Fibroblast of skin of back (primary cell): Measurements from ENCODE around the gene TRPC1.

Source experiments
- DNase-seq: peaks from one replicate; pipeline ENCODE4 v3.0.0-alpha.2; 2013

TRPC1 gene

DNA sequence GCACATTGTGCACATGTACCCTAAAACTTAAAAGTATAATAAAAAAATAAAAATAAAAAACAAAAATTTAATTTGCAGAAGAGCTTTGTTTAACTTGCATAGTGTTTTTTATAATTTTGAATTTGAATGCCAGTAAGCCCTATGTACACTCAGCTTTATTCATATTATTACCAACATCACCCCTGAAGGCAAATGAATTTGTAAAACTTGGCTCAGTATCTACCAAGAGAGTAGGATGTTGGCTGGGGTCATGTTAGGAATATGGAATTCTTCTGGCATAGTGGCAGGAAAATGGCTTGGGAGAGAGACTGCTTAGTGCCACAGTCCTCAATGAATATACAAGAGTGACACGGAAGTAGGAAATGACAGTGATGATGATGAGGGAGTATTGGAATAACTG, 30.7 kb downstream of the TRPC1 start:
- DNase-seq: no peak

DNA sequence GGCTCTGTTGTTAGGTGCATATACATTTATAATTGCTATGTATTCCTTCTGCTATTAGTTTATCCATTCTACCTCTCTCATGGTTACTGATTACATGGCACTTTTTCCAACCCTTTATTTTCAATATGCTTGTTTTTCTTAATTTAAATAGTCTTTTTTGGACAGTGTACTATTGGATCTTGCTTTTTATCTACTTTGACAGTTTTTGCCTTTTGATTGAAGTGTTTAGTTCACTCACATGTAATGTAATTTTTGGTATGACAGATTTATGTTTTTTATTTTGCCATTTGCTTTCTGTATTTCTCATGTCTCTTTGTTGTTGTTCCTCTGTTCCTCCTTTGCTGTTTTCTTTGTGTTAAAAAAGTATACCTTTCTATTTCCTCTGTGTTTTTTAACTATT, 44.5 kb downstream of the TRPC1 start:
- no peak for DNase-seq

DNA sequence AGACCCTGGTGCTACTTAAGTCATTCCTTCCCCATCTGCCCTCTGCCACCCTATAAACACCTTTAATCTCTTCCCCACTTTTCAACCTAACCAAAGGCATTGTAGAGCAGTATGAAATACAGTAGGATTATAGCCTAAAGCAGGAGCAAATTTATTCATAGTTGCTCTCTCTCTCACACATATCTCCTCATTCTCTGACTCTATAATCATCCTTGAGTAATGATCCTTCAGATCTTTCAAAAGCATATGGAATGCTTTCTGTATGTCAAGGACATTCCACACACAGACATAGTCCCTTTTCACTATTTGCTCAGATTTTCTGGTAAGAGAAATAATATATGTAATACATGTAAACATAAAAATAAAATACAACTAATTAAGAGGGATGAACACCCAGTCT, 54.1 kb downstream of the TRPC1 start:
- peak; percentile 48 for DNase-seq

DNA sequence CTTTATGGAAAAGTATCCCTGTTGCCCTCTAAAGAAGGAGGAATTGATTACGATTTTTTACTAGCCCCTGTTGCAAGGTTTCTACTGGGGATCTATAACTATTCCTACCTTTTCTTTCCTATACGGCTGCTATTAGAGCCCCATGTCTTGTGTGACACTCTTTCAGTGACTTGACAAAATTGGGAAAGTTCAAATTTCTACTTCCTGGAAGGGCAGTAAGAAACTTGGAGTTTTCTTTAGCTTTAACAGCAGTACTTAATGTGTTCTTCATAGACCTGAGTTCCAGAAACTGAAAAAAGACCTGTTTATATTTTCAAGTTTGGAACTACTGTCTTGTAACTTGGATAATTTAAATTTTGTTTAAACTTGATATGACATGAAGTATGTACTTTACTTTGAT, 54.7 kb downstream of the TRPC1 start:
- DNase-seq: no peak

DNA sequence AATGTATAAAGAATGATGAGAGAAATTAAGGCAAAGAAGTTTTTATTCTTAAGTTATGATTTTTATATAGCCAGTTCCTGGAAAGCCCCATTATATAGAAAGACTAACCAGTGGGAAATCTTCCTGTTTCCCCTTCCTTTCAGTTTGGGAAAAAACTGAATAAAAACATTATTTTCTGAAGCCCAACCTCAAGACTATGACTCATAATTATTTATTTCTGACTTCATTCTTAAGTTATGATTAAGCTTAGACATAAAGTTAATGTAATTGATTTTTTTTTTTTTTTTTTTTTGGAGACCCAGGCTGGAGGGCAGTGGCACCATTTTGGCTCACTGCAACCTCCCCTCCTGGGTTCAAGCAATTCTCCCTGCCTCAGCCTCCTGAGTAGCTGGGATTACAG, 55.8 kb downstream of the TRPC1 start:
- DNase-seq: peak; percentile 67

DNA sequence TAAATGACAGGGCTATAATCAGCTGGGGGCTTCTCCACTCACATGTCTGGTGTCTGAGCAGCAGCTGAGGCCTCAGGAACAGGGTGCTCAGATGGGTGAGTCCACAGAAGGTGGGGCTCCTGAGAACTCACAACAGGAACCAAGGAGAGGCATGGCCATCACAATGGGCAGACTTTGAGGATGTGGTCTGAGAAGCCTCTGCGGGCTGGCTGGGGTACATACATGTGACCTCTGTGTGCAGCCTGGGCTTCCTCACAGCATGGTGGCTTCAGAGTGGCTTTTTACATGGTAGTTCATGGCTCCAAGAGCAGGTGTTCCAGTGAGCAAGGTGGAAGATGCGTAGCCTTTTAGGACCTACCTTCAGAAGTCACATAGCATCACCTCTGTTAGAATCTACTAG, 58.8 kb downstream of the TRPC1 start:
- no peak for DNase-seq

DNA sequence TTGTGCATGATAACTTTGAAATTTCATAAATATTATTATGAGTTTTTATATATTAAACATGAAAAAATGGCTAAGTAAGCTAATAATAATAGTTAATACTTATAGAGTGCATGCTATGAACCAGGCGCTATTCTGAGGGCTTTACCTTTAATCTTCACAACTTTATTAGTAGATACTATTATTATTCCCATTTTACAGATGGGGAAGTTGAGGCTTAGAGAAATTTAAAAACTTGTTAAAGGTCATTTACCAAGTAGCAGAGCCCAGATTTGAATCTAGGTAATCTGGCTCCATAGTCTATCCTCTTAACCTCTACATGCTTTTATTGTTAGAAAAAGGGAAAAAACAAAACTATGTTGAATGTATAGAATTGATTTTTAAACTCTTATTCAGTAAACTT, 60.4 kb downstream of the TRPC1 start:
- no peak for DNase-seq

DNA sequence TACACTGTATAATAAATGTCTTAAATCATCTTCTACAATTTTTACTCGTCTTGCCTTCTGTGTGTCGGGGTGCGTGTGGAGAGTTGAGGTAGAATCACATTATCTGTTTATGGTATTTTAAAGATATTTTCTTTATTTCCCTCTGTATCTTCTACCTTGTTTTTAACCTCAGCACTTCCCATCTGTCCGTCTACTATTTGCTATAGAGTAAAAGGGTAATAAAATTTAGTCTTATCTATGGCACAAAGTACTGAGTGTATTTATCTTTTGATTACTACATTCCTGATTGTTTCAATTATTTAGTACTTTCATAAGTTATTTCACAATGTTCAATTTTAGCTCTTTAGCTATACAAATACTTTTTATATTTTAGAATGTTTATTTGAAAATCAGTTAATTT, 62.2 kb downstream of the TRPC1 start:
- DNase-seq: no peak

DNA sequence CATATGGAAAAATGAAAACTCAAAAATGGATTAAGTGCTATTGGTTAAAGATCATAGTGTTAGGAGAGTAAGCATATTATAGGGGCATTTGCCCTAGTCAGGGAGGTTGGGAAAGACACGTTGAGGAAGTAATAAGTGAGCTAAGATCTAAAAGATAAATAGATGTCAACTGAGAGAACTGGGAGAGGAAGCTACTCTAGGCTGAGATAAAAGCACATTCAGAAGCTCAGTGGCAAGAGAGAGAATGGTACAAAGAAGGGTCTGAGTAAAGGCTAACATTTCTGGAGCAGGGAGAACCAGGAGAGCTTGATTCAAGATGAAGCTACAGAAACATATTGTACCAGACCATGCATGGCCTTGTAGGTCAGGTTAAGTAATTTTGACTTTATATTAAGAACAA, 63.9 kb downstream of the TRPC1 start:
- no peak for DNase-seq

GRCh38 chr3:142794508-142794907, 70.7 kb downstream of the TRPC1 start:
- no peak for DNase-seq

GRCh38 chr3:142795332-142795731, 71.5 kb downstream of the TRPC1 start:
- no peak for DNase-seq

DNA sequence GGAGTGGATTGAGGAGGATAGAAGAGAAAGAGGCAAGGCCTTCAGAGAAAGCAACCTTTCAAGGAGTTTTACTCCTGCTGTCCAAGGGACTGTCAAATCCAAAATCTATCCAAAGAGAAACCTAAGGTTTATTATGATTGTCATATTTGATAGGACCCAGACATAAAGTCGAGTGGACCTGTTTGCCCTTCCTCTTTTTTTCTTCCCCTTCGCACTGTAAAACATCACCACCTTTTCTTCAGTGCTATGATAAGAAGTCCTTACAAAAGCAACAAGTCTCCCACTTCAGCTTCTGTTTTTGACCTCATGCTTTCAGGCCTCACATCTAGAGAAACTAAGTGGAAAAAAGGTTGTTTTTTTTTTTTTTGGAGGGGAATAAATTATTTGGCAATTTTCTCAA, 73.0 kb downstream of the TRPC1 start:
- DNase-seq: no peak

- no peak for DNase-seq
These were observed 77.9 kb downstream of the TRPC1 start for GRCh38 chr3:142801746-142802145.

- no peak for DNase-seq
These were observed 79.1 kb downstream of the TRPC1 start for GRCh38 chr3:142802891-142803290.

DNA sequence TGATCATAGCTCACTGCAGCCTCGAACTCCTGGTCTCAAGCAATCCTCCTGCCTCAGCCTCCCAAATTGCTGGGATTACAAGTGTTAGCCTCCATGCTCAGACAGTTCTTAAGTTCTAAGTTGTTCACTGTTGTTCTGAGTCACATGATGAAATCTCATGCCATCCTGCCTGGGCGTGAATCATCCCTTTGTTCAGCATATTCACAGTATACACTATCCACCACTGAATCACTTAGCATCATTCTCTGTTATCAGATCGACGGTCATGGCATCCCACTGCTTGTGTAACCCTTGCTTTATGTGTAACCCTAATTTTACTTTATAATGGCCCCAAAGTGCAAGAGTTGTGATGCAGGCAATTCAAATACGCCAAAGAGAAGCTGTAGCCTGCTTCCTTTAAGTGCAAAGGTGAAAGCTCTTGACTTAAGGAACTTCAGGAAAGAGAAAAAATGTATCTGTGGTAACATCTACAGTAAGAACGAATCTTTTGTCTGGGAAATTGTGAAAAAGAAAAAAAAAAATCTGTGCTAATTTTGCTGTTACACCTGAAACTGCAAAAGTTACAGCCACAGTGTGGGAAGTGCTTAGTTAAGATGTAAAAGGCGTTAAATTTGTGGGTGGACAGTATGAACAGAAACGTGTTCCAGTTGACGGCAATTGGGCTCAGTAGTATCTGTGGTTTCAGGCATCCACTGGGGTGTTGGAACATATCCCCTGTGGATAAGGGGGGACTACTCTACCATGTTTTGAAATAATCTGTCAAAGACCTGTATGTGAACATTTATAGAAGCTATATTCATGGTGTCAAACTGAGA, 84.5 kb downstream of the TRPC1 start:
- DNase-seq: peak; percentile 72

DNA sequence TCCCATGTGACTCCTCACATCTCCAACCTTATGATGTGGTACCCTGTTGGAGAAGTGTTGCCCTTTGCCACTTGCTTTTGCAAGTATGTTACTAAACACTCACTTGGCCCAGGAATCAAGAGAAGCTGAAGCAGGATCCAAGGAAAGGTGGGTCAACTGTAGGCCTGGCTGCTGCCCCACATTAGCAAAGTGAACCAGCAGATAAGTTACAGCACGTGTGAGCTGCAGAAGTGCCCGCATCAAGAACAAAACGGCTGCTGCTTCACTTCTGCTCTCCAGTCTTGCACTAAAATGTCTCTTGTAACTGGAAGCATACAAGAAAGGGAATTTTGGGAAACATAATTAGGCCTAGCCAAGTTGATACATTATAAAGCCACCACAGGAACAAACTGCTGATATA, 85.4 kb downstream of the TRPC1 start:
- no peak for DNase-seq

GRCh38 chr3:142815803-142816202, 92.0 kb downstream of the TRPC1 start:
- DNase-seq: no peak

- DNase-seq: no peak
These were observed 93.5 kb downstream of the TRPC1 start for GRCh38 chr3:142817356-142817755.

- peak; percentile 15 for DNase-seq
These were observed 94.1 kb downstream of the TRPC1 start for GRCh38 chr3:142817897-142818296.

DNA sequence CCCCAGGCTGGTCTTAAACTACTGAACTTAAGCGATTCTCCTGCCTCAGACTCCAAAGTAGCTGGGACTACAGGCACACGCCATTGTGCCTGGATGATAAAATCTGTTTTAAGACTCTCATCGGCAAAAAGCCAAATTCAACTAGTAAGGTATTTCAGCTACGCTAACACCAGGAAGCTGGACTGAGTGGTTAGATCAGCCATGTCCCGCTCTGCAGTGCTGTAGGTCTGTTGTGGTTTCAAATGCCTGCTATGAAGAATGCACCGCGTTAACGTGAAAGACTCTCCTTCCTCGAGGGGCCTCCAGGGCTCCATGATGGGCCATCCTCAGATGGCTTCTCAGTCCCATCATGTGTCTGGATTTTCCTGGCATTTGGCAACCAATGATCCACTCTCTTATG, 94.8 kb downstream of the TRPC1 start:
- peak; percentile 30 for DNase-seq

DNA sequence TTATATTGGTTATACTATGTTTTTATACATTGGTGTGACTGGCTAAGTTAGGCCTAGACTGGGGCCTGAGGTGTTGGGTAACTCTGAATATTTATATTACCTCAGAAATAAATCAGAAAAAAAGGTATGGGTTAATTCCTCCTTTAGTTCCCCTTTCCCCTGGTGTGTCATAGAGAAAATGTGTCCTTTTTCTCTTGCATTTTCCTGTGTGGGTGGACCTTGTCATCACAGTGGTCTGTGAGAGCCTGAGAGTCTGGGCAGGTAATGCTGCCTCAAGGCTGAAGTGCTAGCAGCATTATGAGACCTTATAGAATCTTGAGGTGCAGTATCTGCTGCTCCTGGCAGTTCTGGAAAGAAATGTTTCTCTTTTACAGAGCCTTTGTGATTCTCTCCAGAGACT, 95.3 kb downstream of the TRPC1 start:
- no peak for DNase-seq

GRCh38 chr3:142828703-142829305, 105.0 kb downstream of the TRPC1 start:
- DNase-seq: peak; percentile 67

- DNase-seq: no peak
These were observed 113.7 kb downstream of the TRPC1 start for GRCh38 chr3:142837526-142837925.

- no peak for DNase-seq
These were observed 116.0 kb downstream of the TRPC1 start for GRCh38 chr3:142839831-142840230.
